GM19193 (cell line): ENCODE results near the gene PTPRN2.

Source experiments
- POLR2A ChIP-seq: IDR thresholded peaks from 4 replicates; pipeline ENCODE4 v1.6.1; 2011; ENCODE audit not compliant: insufficient read depth, insufficient read length; ENCODE audit errors: extremely low read depth

Gene PTPRN2

DNA sequence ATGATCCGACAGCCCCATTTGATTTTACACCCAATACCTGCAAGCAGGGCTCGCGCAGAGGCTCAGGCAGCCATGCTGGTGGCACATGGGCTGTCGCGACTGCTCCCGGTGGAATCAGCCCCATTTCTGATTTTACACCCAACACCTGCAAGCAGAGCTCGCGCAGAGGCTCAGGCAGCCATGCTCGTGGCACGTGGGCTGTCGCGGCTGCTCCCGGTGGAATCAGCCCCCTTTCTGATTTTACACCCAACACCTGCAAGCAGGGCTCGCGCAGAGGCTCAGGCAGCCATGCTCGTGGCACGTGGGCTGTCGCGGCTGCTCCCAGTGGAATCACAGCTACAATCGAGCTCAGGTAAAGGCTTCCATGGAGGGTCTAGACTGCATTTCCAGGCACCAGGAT is 244.1 kb downstream of the PTPRN2 start:
- TF ChIP-seq POLR2A = no peak

DNA sequence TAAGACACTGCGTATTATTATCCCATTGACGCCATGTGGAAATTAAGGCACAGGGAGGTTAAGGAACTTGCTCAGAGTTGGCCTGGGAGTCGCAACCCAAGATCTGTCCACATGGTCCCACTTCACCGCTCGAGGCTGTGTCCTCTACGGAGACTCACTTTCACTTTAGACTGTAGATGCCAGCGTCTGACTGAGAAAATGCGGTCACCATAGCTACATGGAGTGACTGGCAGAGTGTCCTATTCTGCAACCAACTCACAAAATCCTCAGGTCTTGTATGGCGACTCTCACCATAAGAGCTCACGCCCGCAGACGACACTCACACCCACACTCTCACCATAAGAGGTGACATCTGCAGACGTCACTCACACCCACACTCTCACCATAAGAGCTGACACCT is 257.9 kb downstream of the PTPRN2 start:
- no peak for TF ChIP-seq POLR2A

DNA sequence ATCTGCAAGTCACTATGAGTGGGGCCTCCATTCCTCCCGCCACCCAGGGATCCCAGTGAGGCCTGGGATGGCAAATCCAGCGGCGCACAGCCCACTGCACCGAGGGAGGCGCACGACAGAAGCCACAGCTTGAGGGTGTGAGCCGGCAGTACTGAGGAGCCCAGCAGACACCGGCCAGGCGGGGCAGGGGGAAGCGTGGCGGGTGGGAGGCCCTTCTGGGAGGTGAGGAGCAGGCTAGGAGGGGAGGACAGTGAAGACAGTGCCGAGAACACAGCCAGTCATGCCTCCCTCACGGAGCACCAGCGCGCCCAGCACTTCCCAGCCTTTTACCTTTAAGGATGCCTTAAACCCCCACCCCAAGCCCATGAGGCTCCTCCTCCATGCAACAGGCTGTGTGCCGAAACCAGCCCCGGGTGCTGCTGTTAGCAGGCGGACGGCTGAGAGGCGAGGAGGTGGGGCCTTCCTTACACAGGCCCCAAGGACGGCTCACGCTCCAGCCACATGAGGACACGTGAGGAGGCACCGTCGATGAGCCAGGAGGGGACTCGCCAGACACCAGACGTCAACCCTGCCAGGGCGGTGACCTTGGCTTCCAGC is 258.5 kb downstream of the PTPRN2 start:
- TF ChIP-seq POLR2A = no peak

- TF ChIP-seq POLR2A = no peak
Observed at GRCh38 chr7:158328376-158329013, 259.1 kb downstream of the PTPRN2 start.

DNA sequence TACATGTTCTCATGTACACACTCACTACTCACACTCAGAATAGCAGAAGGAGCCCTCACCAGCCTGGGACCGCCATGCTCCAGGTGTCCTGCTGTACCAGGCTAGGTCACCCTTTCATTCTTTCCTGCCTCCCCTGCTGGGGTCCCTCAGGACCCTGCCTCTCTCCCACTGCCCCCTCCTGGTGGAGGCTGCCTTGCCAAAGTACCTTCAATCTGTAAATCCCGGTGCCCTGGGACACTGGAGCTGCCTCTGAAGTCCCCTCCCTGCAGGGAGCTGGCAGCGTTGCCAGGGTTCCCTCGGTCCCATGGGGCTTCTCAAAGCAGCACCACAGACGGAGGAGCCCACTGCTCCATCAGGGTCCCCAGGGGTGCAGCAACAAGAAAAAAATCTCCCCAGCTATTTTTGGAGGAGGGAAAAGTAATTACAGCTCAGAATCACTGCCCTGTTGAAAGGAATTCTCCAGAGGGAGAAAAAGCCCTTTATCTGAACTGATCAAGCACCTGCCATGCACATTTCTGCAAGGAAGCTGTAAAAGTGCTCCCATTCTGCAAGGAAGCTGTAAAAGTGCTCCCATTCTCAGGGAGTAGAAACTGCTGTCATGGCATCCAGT is 259.9 kb downstream of the PTPRN2 start:
- no peak for TF ChIP-seq POLR2A

DNA sequence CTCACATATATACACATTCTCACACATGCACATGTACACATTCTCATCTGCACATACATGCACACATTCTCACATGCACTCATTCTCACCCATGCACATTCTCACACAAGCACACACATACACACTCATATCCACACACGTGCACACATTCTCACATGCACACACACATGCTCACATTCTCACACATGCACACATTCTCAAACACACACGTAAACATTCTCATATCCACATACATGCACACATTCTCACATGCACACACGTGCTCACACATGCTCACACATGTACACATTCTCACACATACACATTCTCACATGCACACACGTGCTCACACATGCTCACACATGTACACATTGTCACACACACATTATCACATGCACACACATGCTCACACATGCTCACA is 260.6 kb downstream of the PTPRN2 start:
- TF ChIP-seq POLR2A = no peak

DNA sequence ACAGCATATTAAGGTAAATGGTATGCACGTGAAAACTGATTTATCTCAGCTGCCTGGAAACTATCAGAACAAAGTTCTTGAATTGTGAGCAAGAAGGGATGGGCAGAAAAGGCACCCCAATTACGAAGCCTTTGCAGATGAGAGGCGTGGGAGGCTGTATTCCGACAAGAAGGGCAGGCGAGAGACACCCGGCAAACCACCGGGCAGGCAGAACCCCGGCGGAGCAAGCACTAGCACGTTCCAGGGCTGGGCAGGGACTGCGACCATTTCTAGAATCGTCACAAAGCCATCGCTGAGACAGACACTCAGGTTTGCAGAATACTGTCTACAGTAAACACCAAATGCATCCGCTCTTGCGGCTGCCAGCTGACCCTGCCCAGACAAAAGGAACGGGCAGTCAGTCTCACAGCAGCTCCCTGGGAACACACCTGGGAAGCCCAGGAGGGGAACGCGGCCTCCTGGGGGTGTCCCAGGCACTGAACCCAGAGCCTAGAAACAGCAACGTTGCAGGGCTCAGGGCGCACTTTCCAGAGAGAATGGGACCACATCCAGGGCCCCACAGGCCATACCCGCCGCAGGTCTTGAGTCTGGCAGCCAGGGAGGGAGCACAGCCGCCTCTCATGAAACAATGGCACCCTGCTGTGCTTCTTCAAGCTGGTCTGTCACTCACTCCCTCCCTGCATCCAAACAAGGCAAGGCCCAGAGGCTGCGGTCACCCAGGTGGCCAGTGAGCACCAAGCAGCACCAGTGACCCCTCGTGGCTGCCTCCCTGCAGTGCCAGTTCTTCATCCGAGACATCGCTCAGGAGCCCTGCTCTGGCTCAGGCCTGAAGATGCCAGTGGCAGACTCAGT is 261.9 kb downstream of the PTPRN2 start:
- TF ChIP-seq POLR2A = no peak

DNA sequence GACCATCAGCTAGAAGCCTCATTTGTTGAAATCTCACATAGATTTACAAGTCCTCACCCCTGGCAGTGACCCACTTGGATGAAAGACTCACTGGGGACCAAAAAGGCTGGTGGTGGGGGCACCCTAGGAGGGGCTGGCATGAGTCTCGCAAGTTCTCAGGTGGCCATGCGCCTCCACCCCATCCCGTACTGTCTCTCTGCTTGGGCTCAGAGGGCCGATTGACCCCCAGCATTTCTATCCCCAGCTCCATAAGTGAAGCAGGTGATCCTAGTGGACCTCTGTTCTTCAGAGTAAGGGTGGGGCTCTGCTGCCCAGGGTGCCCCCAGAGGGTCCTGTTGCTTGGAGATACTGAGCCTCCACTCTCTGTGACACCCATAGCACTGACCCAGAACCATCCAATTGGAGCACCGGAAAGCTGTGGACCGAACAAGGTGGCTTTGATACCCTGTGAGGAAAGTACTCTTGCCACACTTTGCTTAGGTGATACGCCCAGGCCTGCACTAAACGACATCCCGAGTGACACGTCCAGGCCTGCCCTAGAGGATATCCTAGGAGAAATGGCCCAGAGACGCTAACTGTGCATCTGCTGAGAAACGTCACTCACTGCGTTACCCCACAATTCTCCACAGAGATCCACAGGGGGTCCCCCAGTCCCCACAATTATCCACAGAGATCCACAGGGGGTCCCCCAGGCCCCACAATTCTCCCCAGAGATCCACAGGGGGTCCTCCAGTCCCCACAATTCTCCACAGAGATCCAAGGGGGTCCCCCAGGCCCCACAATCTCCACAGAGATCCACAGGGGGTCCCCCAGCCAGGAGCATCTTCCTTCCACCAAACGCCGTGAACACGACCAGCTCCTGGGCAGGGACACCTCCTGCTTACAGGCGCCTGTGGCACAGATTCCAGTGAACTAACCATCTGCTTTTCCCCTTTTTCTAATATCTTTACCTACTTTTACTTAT is 262.9 kb downstream of the PTPRN2 start:
- no peak for TF ChIP-seq POLR2A

GRCh38 chr7:158323741-158324396 is 263.8 kb downstream of the PTPRN2 start:
- TF ChIP-seq POLR2A = no peak

DNA sequence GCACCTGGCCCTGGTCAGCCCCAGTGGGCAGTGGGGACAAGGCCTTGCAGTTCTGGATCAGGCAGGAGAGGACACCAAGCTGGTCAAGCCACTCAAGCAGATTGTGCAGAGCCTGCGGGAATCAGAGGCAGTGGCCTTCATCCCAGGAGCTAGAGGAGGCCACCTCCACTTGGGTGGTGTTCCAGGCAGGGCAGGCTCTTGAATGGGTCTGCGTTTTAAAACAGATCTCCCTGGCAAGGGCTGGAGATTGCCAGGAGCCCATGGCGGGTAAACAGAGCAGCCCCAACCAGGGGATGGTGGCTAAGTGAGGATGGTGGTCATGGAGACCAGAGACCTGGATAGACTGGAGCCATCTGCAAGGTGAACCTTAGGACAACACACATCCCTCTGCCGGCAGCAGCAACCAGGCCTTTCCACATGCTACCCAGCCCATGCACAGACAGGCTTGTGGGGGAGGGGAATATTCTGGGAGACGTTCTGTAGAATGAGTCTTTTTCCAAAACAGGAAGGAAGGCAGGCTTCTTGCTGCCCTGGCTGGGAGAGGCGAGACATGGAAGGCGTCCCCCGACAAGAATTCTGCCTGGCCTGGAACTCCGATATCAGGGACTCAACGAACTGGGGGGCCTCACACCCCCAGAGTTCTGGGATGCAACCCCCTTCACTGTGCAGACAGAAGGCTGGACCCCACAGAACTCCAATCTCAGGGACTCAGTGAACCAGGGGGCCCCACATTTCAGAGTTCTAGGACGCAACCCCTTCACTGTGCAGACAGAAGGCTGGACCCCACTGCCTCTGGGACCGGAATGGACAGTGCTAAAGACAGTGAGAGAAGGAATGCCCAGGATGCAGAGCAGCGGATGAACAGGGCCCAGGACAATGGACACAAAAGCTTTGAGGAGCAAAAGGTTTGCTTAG is 264.8 kb downstream of the PTPRN2 start:
- no peak for TF ChIP-seq POLR2A

DNA sequence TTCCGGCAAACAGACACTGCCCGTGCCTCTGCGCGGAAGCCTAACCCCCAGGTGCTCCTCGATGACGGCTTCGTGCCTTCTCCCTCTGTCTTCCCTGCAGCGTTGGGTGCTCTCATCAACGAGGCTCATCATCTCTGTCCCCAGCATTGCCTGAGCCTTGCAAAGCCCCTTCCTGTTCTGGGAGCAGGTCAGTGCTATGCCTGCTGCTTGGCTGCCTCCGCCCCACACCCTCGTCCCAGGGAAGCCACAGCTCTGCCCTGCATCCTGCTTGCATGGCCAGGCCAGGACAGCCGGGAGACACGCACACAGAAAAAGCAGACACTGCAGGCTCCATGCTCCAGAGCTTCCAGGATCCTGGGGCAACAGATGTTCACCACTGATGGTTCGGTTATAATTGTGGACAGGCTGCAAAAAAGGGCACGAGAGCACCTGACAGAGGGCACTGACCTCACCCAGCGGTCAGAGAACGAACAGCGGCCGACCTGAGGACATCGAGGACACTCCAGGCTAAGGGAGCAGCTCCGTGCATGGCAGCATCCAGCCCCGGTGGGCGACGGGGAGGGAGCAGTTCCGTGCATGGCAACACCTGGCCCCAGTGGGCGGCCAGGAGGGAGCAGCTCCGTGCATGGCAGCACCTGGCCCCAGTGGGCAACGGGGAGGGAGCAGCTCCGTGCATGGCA is 265.5 kb downstream of the PTPRN2 start:
- TF ChIP-seq POLR2A = no peak

GRCh38 chr7:158321056-158321700 is 266.4 kb downstream of the PTPRN2 start:
- TF ChIP-seq POLR2A = no peak
